ENCODE data around the gene PYGO2.

DNA sequence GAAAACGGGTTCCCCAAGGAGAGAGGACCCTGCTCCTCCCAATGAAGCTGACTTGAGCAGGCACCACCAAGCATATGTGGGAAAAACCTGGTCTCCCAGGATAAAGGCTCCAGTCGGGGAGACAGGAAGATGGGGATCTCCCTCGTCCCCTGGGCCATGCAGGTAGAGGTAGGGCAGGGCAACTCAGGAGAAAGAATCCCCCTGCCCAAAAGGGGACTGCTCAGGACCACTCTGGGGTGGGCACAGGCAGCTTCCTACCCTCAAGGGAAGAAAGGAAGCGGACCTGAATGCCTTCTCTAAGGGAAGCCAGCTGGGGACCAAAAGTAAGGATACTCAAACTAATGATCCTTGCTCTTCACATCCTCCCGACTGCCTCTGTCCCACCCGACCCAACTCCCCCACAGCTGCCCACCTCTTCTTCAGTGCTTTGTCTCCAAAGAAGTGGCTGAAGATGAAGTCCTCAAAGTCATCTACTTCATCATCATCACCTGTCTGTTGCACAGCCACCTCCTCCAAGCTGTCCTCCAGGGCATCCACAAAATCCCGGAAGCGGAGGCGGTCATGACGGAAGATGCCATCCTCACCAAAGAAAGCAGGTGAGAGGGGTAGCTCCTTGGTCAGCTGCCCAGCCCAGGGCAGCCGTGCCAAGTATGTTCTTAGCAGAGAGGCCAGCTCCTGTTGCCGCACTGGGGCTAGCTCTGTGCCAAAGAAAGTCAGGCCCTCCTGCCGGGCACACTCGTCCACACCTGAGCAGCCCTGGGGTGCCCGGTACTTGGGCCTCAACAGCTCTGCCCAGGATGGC, 16.2 kb downstream of the PYGO2 start:
- TF ChIP-seq POLR2AphosphoS5 (IDR thresholded peaks at IDR 0.05; ENCODE audit: low read depth, low read length) (no peak), POLR2A (IDR thresholded peaks at IDR 0.05; ENCODE audit: low read depth, low read length) (no peak)
